Right atrium auricular region (tissue), 2 donors: Measurements from ENCODE around the gene USP36. TPM values are rescaled to one million over a fixed set of nuclear protein-coding genes. Genes with fewer than 3 reads are reported as not detected.

Source experiments
- DNase-seq: peaks from one replicate; pipeline ENCODE4 v3.0.0-alpha.2; 2019; ENCODE audit warnings: low spot score
- H3K27ac ChIP-seq, 2 donors: fragments of 200-600 bp; sonication (generic); 1 replicate in 1 of 2; 2 replicates in 1 of 2; pipeline ENCODE4 v1.5.1; 2016 to 2019
- H3K27me3 ChIP-seq, 2 donors: fragments of 200-600 bp; sonication (generic); one replicate each; pipeline versions ENCODE4 v1.5.1 to v1.6.0; 2017 to 2019
- H3K36me3 ChIP-seq: fragments of 200-600 bp; sonication (generic); one replicate; pipeline ENCODE4 v1.5.1; 2016
- H3K4me1 ChIP-seq, 2 donors: fragments of 200-600 bp; sonication (generic); one replicate each; pipeline versions ENCODE4 v1.5.1 to v1.6.0; 2017 to 2019
- H3K4me3 ChIP-seq, 2 donors: fragments of 200-600 bp; sonication (generic); 1 replicate in 1 of 2; 2 replicates in 1 of 2; pipeline ENCODE4 v1.5.1; 2017 to 2019; ENCODE audit warnings: mild to moderate bottlenecking in 1 of 2, moderate library complexity in 1 of 2
- H3K9me3 ChIP-seq, 2 donors: fragments of 200-600 bp; sonication (generic); one replicate each; pipeline ENCODE4 v1.5.1; 2019
- CTCF ChIP-seq, 2 donors: fragments of 200-600 bp; sonication (generic); IDR thresholded peaks; one replicate each; pipeline ENCODE4 v1.5.1; 2019; ENCODE audit warnings: antibody characterized with exemption in 2 of 2
- total RNA-seq, 2 donors: library from RNA; depleted of rRNA; stranded (reverse); fragments of >200 nt; gene quantifications; one replicate each; pipeline ENCODE4 v1.1.0, GENCODE V29; 2016

Gene USP36
- total RNA-seq, 2 donors from 2014 or later: 15.4 to 18.1 TPM

- no peak for TF ChIP-seq CTCF (IDR thresholded peaks at IDR 0.05)
- Histone ChIP-seq H3K4me3 (no peak overlapping the region), H3K36me3 (no peaks in the 10 kb centered on the region), H3K27ac (peak overlapping the region; percentile 92 to 97), H3K9me3 (no peaks in the 10 kb centered on the region), H3K4me1 (peaks cover 0 to 80% of the 10 kb centered on the region in 2 donors), H3K27me3 (no peaks in the 10 kb centered on the region)
- DNase-seq: no peak
Observed at GRCh38 chr17:78884876-78885667, 44.5 kb upstream of the USP36 start.

GRCh38 chr17:78884148-78884825, 43.7 kb upstream of the USP36 start:
- no peak for TF ChIP-seq CTCF (IDR thresholded peaks at IDR 0.05)
- Histone ChIP-seq H3K27me3 (no peaks in the 10 kb centered on the region), H3K9me3 (no peaks in the 10 kb centered on the region), H3K27ac (peak overlapping the region; percentile 92 to 97), H3K4me1 (peaks cover 0 to 79% of the 10 kb centered on the region in 2 donors), H3K4me3 (peak overlapping the region; percentile 16 to 36), H3K36me3 (no peaks in the 10 kb centered on the region)
- DNase-seq: no peak

DNA sequence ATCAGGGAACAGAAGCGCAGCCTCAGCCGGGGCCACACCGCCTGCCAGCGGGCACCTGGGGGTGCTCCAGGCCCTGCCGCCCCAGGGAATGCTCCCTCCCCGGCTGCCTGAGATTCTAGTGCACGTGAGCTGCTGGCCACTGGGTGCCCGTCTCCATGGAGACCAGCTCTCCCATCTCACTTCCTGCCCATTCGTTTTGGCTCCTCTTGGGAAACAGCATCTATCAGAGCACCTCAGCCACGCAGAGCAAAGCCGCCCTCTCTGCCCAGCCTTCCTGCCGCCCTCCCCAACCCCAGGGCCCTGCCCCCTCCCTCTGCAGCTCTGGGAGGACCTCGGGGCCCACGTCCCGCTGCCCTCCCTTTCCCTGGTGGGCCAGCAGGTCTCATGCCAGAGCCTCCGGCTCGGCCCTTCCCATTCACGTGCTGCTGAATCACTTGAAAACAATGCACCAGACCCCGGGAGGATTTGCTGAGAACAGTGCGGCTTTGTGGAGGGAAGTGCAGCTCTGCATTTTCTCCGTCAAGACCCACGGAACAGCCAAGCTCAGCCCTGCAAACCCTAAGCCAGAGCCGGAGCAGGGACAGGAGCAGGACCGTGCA, 43.0 kb upstream of the USP36 start:
- H3K4me1 ChIP-seq: peaks cover 0 to 80% of the 10 kb centered on the region in 2 donors

DNA sequence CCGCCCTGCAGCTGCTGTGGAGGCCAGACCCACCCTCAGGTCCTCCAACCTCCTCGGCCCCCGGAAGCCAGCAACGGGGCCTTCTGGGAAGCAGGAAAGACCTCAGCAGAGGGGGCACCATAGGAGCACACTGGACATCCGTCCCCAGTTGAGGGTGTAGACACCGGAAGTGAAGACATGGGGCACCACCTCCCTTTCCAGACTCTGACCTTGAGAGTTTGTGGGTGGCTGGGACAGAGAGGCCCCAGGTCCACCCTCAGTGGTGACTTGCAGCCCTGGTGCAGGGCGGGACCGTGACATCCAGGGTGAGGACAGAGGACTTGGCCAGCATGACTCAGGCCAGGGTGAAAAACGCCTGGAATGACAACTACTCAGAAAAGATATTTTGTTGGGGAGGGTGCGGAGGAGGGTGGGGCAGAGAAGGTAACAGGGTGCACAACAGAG, 42.5 kb upstream of the USP36 start:
- DNase-seq: peak; percentile 95
- Histone ChIP-seq H3K9me3 (no peaks in the 10 kb centered on the region), H3K4me1 (peaks cover 0 to 85% of the 10 kb centered on the region in 2 donors), H3K36me3 (no peaks in the 10 kb centered on the region), H3K27ac (peak overlapping the region; percentile 92 to 97), H3K4me3 (peak overlapping the region; percentile 16 to 36), H3K27me3 (no peaks in the 10 kb centered on the region)
- no peak for TF ChIP-seq CTCF (IDR thresholded peaks at IDR 0.05)

More for the DNA sequence above, 43.0 kb upstream of the USP36 start:
- H3K36me3 ChIP-seq: no peaks in the 10 kb centered on the region
- H3K27me3 ChIP-seq: no peaks in the 10 kb centered on the region
- H3K27ac ChIP-seq: peak overlapping the region; percentile 92 to 97
- TF ChIP-seq CTCF (IDR thresholded peaks at IDR 0.05): peak in 1 of 2 donors; percentile 27
- no peaks in the 10 kb centered on the region for H3K9me3 ChIP-seq
- peak overlapping the region; percentile 16 to 36 for H3K4me3 ChIP-seq
- peak; percentile 92 for DNase-seq

DNA sequence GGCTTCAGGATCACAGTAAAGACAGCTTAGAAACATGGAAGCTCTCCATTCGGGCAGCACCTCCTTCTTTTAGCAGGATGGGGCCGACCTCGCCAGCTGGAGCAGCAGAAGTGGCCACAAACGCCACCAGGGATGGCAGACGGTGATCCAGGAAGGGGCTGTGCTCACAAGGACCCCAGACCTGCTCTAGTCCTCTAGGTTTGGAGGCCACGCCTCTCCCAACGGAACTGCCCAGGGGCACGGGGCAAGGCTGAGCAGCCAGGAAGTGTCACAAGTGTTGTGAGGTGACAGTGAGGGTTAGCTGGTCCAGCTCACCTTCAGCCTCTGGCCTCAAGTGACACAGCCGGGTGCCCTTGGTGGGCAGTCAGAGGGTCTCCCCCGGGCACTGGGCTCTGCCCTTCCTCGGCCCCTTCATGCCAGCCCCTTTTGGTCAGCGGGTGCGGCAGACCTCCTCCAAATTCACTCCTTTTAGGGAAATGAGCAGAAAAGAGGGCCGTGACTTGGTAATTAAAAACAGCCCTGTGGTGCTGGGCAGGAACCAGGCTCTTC, 42.0 kb upstream of the USP36 start:
- no peak for TF ChIP-seq CTCF (IDR thresholded peaks at IDR 0.05)
- DNase-seq: no peak
- H3K27ac ChIP-seq: peak overlapping the region; percentile 92 to 97
- H3K27me3 ChIP-seq: no peaks in the 10 kb centered on the region
- peaks cover 0 to 90% of the 10 kb centered on the region in 2 donors for H3K4me1 ChIP-seq
- no peaks in the 10 kb centered on the region for H3K9me3 ChIP-seq
- no peaks in the 10 kb centered on the region for H3K36me3 ChIP-seq
- peak overlapping the region in 1 of 2 donors; percentile 36 for H3K4me3 ChIP-seq
